ENCODE data around the gene IRAG1.

- TF ChIP-seq POLR2A (IDR thresholded peaks at IDR 0.05) = no peak
- TF ChIP-seq CTCF (IDR thresholded peaks at IDR 0.05) = no peak
Observed at GRCh38 chr11:10678101-10678500, 15.5 kb downstream of the IRAG1 start.
